Fibroblast of mammary gland (primary cell): ENCODE measurements around the gene RPAP2.
"Not testable (repeated sequence)": the region's sequence is repeated elsewhere in the genome, so short reads cannot be mapped to it uniquely, and the experiment has no call there.

ENCODE experiments used
- DNase-seq: peaks from one replicate; pipeline ENCODE4 v3.0.0-alpha.2; 2010; ENCODE audit warnings: low read depth
- H3K4me3 ChIP-seq: 2 replicates; pipeline ENCODE4 v1.5.1; 2011; ENCODE audit warnings: low read depth, mild to moderate bottlenecking, low read length, moderate library complexity; ENCODE audit not compliant: control insufficient read depth
- CTCF ChIP-seq: conservative IDR thresholded peaks from 2 replicates; pipeline ENCODE4 v1.5.1; 2011; ENCODE audit warnings: low read depth, low read length, inconsistent platforms; ENCODE audit not compliant: control insufficient read depth, insufficient read depth

The RPAP2 gene

DNA sequence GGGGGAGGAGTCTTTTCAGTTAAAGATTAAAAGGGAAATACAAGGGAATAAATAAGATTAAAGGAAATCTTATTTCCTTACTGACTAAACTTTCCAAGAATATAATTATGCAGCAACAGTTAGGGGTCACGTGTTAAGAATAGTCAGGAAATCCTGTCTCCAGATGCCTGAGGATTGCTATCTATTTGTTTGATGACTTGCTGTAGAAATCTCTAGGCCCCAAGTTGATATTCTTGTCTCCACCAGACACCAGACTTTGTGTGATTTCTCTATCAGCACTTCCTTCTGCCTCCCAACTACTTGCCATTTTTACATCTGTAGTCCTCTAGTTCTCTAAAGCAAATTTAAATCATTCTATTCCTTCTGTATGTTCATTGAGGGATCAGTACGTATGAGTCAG is 77.5 kb downstream of the RPAP2 start:
- no peak for DNase-seq
- TF ChIP-seq CTCF: no peak
- no peak overlapping the region for H3K4me3 ChIP-seq

GRCh38 chr1:92377991-92378390 is 79.1 kb downstream of the RPAP2 start:
- not testable (repeated sequence) for H3K4me3 ChIP-seq, DNase-seq

DNA sequence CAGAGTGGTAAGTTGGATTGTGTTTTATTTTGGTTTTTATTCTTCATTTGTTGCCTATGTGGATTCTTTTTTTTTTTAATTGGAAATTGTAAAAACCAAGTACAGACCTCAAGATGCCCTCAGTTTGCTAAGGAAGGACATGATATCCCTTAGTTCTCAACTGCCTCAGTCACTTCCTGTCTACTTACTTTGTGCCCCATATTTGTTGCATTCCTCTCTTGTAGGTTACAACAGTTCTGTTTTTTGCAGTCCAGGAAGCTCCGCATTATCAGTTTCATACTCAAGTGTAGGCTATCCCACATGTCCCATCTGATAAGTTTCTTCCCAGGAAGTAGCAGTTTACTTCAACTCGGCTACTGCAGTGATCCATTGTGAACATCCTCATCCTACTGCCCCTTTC is 82.0 kb downstream of the RPAP2 start:
- TF ChIP-seq CTCF: no peak
- DNase-seq: no peak
- no peak overlapping the region for H3K4me3 ChIP-seq

DNA sequence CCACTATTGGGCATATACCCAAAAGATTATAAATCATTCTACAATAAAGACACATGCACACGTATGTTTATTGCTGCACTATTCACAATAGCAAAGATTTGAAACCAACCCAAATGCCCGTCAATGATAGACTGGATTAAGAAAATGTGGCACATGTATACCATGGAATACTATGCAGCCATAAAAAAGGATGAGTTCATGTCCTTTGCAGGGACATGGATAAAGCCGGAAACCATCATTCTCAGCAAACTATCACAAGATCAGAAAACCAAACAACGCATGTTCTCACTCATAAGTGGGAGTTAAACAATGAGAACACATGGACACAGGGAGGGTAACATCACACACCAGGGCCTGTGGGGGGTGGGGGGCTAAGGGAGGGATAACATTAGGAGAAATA is 95.1 kb downstream of the RPAP2 start:
- H3K4me3 ChIP-seq, DNase-seq: not testable (repeated sequence)

- TF ChIP-seq CTCF: no peak
- no peak overlapping the region for H3K4me3 ChIP-seq
- DNase-seq: no peak
Observed at GRCh38 chr1:92398519-92398918, 99.7 kb downstream of the RPAP2 start.

DNA sequence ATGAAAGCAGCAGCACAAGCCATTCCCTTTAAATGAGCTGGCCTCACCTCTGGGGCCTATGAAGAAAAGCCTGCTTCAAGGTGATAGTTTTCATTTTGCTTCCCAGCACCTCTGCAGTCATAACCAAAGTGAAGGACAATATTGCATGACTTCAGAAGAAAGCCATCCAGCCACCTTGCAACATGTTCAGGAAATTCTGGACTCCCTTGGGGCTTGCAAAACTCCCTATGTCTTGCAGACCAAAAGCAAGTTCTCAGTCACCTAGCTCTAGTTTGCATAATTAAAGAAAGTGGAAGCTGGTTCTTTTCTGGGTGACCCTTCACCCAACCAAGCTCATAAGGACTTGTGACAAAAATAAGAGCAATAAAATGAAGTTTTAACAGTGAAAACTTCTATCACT is 100.2 kb downstream of the RPAP2 start:
- DNase-seq: peak; percentile 6
- TF ChIP-seq CTCF: no peak
- no peak overlapping the region for H3K4me3 ChIP-seq

- TF ChIP-seq CTCF: no peak
- DNase-seq: peak; percentile 16
- no peak overlapping the region for H3K4me3 ChIP-seq
Observed at GRCh38 chr1:92404661-92405060, 105.8 kb downstream of the RPAP2 start.

DNA sequence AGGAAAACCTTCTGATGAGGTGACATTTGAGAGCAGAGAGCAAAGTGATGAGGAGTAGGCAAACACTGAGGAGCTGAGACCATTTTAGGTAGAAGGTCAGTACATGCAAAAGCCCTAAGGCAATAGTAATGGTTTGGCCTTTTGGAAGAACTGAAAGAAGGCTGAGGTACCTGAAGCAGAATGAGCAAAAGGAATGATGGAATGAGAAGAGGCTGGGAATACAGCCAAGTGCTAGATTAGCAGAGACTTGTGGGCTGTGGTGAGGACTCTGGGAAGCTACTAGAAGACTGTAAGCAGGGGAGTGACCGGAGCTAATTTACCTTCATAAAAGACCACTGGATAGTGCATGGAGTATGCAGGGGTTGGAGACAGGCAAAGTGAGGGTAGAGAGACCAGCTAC is 110.0 kb downstream of the RPAP2 start:
- no peak for TF ChIP-seq CTCF
- peak; percentile 7 for DNase-seq
- no peak overlapping the region for H3K4me3 ChIP-seq
